Mesothelial cell of epicardium (in vitro differentiated cells): ENCODE results near the gene PNLIPRP2. TPM values are rescaled to one million over a fixed set of nuclear protein-coding genes. Genes with fewer than 3 reads are reported as not detected.

Experiments
- DNase-seq, 2 experiments: peaks; one replicate each; pipeline ENCODE4 v3.0.0; 2021; ENCODE audit warnings: low spot score in 2 of 2; ENCODE audit not compliant: unreplicated experiment in 2 of 2
- H3K27ac Mint-ChIP-seq: 2 replicates; pipeline ENCODE4 v1.8.0; 2021; ENCODE audit warnings: mixed read lengths
- H3K27me3 Mint-ChIP-seq: 2 replicates; pipeline ENCODE4 v1.8.0; 2021; ENCODE audit warnings: low read depth, mixed read lengths
- H3K36me3 Mint-ChIP-seq: 2 replicates; pipeline ENCODE4 v1.8.0; 2021; ENCODE audit warnings: mixed read lengths
- H3K4me1 Mint-ChIP-seq: 2 replicates; pipeline ENCODE4 v1.8.0; 2021; ENCODE audit warnings: mixed read lengths
- H3K4me3 Mint-ChIP-seq: 2 replicates; pipeline ENCODE4 v1.8.0; 2021; ENCODE audit warnings: mild to moderate bottlenecking, moderate library complexity, mixed read lengths
- H3K9me3 Mint-ChIP-seq: 2 replicates; pipeline ENCODE4 v1.8.0; 2021; ENCODE audit warnings: mixed read lengths
- CTCF ChIP-seq: fragments of 200-600 bp; sonication (generic); IDR thresholded peaks from one replicate; pipeline ENCODE4 v1.5.0; 2021; ENCODE audit warnings: antibody characterized with exemption; ENCODE audit not compliant: unreplicated experiment
- total RNA-seq: library from RNA; stranded (reverse); gene quantifications from 3 replicates; pipeline ENCODE4 v1.2.1, GENCODE V29; 2021

Gene PNLIPRP2
- total RNA-seq, 1 donor from 2014 or later = not detected

- Mint-ChIP-seq H3K27me3 (peaks cover 34% of the 10 kb centered on the region), H3K36me3 (no peaks in the 10 kb centered on the region), H3K27ac (no peak within 1 kb of the TSS), H3K4me1 (no peaks in the 10 kb centered on the region), H3K9me3 (no peaks in the 10 kb centered on the region), H3K4me3 (no peak within 1 kb of the TSS)
- no peak for DNase-seq
- no peak for TF ChIP-seq CTCF
Measured at GRCh38 chr10:116590590-116591444, 29.9 kb upstream of the PNLIPRP2 start, which contains the start of gene PNLIPRP1. TSS of gene PNLIPRP1 (plus strand) at chr10:116590959. CDS start at chr10:116591130, 171 bp downstream.

- no peak for TF ChIP-seq CTCF
- Mint-ChIP-seq H3K9me3 (no peaks in the 10 kb centered on the region), H3K4me3 (no peak overlapping the region), H3K36me3 (no peaks in the 10 kb centered on the region), H3K27me3 (peaks cover 35% of the 10 kb centered on the region), H3K4me1 (no peaks in the 10 kb centered on the region), H3K27ac (no peak overlapping the region)
- no peak for DNase-seq
Measured at GRCh38 chr10:116593139-116593740, 27.5 kb upstream of the PNLIPRP2 start.

GRCh38 chr10:116594525-116595035, 26.2 kb upstream of the PNLIPRP2 start:
- H3K36me3 Mint-ChIP-seq = no peaks in the 10 kb centered on the region
- DNase-seq = no peak
- H3K4me1 Mint-ChIP-seq = no peaks in the 10 kb centered on the region
- no peak for TF ChIP-seq CTCF
- no peak overlapping the region for H3K4me3 Mint-ChIP-seq
- peaks cover 42% of the 10 kb centered on the region for H3K27me3 Mint-ChIP-seq
- no peak overlapping the region for H3K27ac Mint-ChIP-seq
- no peaks in the 10 kb centered on the region for H3K9me3 Mint-ChIP-seq

- Mint-ChIP-seq H3K27me3 (peaks cover 47% of the 10 kb centered on the region), H3K36me3 (no peaks in the 10 kb centered on the region), H3K4me1 (no peaks in the 10 kb centered on the region), H3K27ac (no peak overlapping the region), H3K9me3 (no peaks in the 10 kb centered on the region), H3K4me3 (no peak overlapping the region)
- no peak for DNase-seq
- no peak for TF ChIP-seq CTCF
Measured at GRCh38 chr10:116596062-116596461, 24.7 kb upstream of the PNLIPRP2 start.

GRCh38 chr10:116597543-116597942, 23.2 kb upstream of the PNLIPRP2 start:
- no peak for TF ChIP-seq CTCF
- H3K27me3 Mint-ChIP-seq = peaks cover 53% of the 10 kb centered on the region
- no peaks in the 10 kb centered on the region for H3K36me3 Mint-ChIP-seq
- H3K4me3 Mint-ChIP-seq = no peak overlapping the region
- no peak for DNase-seq
- no peak overlapping the region for H3K27ac Mint-ChIP-seq
- no peaks in the 10 kb centered on the region for H3K9me3 Mint-ChIP-seq
- no peaks in the 10 kb centered on the region for H3K4me1 Mint-ChIP-seq
